NCI-H524 (cell line): ENCODE results near the gene SETD3.
A peak's percentile ranks its signal among the peaks of the same experiment; 100 is the strongest.

Experiments
- DNase-seq, 2 experiments: peaks; one replicate each; lab custom pipeline; 2025; lab: John Stamatoyannopoulos, UW

SETD3 gene

GRCh38 chr14:99497894-99498293 is 17.2 kb upstream of the SETD3 start:
- DNase-seq: no peak

GRCh38 chr14:99497341-99497740 is 16.7 kb upstream of the SETD3 start:
- DNase-seq: no peak

GRCh38 chr14:99484106-99484505 is 3.4 kb upstream of the SETD3 start:
- no peak for DNase-seq

- peak; percentile 23 to 60 for DNase-seq
Observed at GRCh38 chr14:99481745-99482099, 1.1 kb upstream of the SETD3 start.

- peak; percentile 100 for DNase-seq
Observed at GRCh38 chr14:99480917-99481744, 472 bp upstream of the SETD3 start, which contains the start of gene CCNK. Gene CCNK (plus strand): TSS chr14:99481409. CDS start chr14:99492678, 11,269 bp downstream.

- DNase-seq: no peak
Observed at GRCh38 chr14:99479160-99479905, 1.3 kb downstream of the SETD3 start.

GRCh38 chr14:99478128-99478527 is 2.5 kb downstream of the SETD3 start:
- no peak for DNase-seq

- DNase-seq: no peak
Observed at GRCh38 chr14:99476864-99477263, 3.8 kb downstream of the SETD3 start.

- no peak for DNase-seq
Observed at GRCh38 chr14:99475660-99476059, 5.0 kb downstream of the SETD3 start.

- DNase-seq: no peak
Observed at GRCh38 chr14:99475179-99475578, 5.5 kb downstream of the SETD3 start.

GRCh38 chr14:99473458-99473857 is 7.2 kb downstream of the SETD3 start:
- DNase-seq: no peak

- DNase-seq: no peak
Observed at GRCh38 chr14:99472937-99473336, 7.7 kb downstream of the SETD3 start.

- no peak for DNase-seq
Observed at GRCh38 chr14:99471731-99472130, 8.9 kb downstream of the SETD3 start.

GRCh38 chr14:99468836-99469592 is 11.6 kb downstream of the SETD3 start:
- peak; percentile 8 to 34 for DNase-seq

- DNase-seq: no peak
Observed at GRCh38 chr14:99468081-99468480, 12.6 kb downstream of the SETD3 start.

GRCh38 chr14:99467336-99468078 is 13.2 kb downstream of the SETD3 start:
- DNase-seq: peak in 1 of 2 experiments; percentile 67

GRCh38 chr14:99466758-99467157 is 13.9 kb downstream of the SETD3 start:
- no peak for DNase-seq

GRCh38 chr14:99465288-99465687 is 15.4 kb downstream of the SETD3 start:
- no peak for DNase-seq

GRCh38 chr14:99463974-99464373 is 16.7 kb downstream of the SETD3 start:
- DNase-seq: no peak

- no peak for DNase-seq
Observed at GRCh38 chr14:99462210-99462609, 18.4 kb downstream of the SETD3 start.

GRCh38 chr14:99461411-99462085 is 19.1 kb downstream of the SETD3 start:
- DNase-seq: no peak
